A673 (cell line): ENCODE data around the gene CYLC2. TPM values are rescaled to one million over a fixed set of nuclear protein-coding genes. Genes with fewer than 3 reads are reported as not detected.

Experiments used
- BruUV-seq: library from RNA; stranded (reverse); fragments of 400-500 nt; replicated peaks from 2 replicates; lab custom pipeline; 2021; lab: Mats Ljungman, UMichigan
- CTCF ChIA-PET: fragments of 300-600 bp; sonication (Branson Sonifier 250); formaldehyde crosslinking; loops from one replicate; lab custom pipeline; 2022; ENCODE audit warnings: antibody characterized with exemption; lab: Charles Lee
- POLR2A ChIA-PET: fragments of 300-600 bp; sonication (Branson Sonifier 250); formaldehyde crosslinking; loops from one replicate; lab custom pipeline; 2022; ENCODE audit warnings: antibody characterized with exemption; ENCODE audit not compliant: low non-redundant PET; lab: Charles Lee
- DNase-seq: peaks from one replicate; pipeline ENCODE4 v3.0.0-alpha.2; 2015; ENCODE audit warnings: low spot score
- H3K27ac ChIP-seq: fragments of 200-600 bp; sonication (generic); 2 replicates; pipeline ENCODE4 v1.5.1; 2016; ENCODE audit warnings: mixed run types, low read depth, mild to moderate bottlenecking, mixed read lengths, antibody characterized with exemption, low read length; ENCODE audit not compliant: poor library complexity, severe bottlenecking
- H3K27me3 ChIP-seq: fragments of 200-600 bp; sonication (generic); replicated peaks from 2 replicates; pipeline ENCODE4 v1.6.1; 2017; ENCODE audit warnings: mixed run types, low read depth, mild to moderate bottlenecking, mixed read lengths, antibody characterized with exemption, low read length; ENCODE audit not compliant: insufficient read depth, poor library complexity
- H3K36me3 ChIP-seq: fragments of 200-600 bp; sonication (generic); 2 replicates; pipeline ENCODE4 v1.6.1; 2016; ENCODE audit warnings: mixed run types, mild to moderate bottlenecking, mixed read lengths, antibody characterized with exemption, low read length; ENCODE audit not compliant: insufficient read depth, poor library complexity, severe bottlenecking
- H3K4me1 ChIP-seq: fragments of 200-600 bp; sonication (generic); 2 replicates; pipeline ENCODE4 v1.6.1; 2017; ENCODE audit warnings: mixed run types, mild to moderate bottlenecking, mixed read lengths, antibody characterized with exemption, low read length; ENCODE audit not compliant: insufficient read depth, poor library complexity, severe bottlenecking
- H3K4me3 ChIP-seq: fragments of 200-600 bp; sonication (generic); 2 replicates; pipeline ENCODE4 v1.5.1; 2016; ENCODE audit warnings: low read depth, mixed run types, mild to moderate bottlenecking, mixed read lengths, low read length; ENCODE audit not compliant: poor library complexity, severe bottlenecking
- H3K9me3 ChIP-seq: fragments of 200-600 bp; sonication (generic); 2 replicates; pipeline ENCODE4 v1.6.1; 2016; ENCODE audit warnings: mixed run types, low read depth, mild to moderate bottlenecking, mixed read lengths, antibody characterized with exemption, low read length; ENCODE audit not compliant: poor library complexity, severe bottlenecking
- EZH2 ChIP-seq: fragments of 200-600 bp; sonication (generic); IDR thresholded peaks from 2 replicates; pipeline ENCODE4 v1.6.1; 2017; ENCODE audit warnings: borderline replicate concordance, low read depth, mild to moderate bottlenecking, mixed read lengths, antibody characterized with exemption, low read length; ENCODE audit not compliant: poor library complexity, severe bottlenecking
- intact Hi-C: fragments of 100-400 bp; cut with micrococcal nuclease; formaldehyde crosslinking; loops from one replicate; pipeline ENCODE4 v1.10.0; 2022; ENCODE audit not compliant: unreplicated experiment
- total RNA-seq: library from RNA; stranded (reverse); gene quantifications from 2 replicates; pipeline ENCODE4 v1.2.3, GENCODE V29; 2021
- TF ChIP-seq, protein P1 (sequence below): fragments of 300-800, 200-600 bp; sonication (generic); conservative IDR thresholded peaks from 2 replicates; pipeline ENCODE4 v1.5.1; 2017; ENCODE audit warnings: low read depth, mild to moderate bottlenecking, antibody characterized with exemption, low read length, moderate library complexity, mixed read lengths

The CYLC2 gene
- total RNA-seq, 1 experiment from 2014 or later: not detected

DNA sequence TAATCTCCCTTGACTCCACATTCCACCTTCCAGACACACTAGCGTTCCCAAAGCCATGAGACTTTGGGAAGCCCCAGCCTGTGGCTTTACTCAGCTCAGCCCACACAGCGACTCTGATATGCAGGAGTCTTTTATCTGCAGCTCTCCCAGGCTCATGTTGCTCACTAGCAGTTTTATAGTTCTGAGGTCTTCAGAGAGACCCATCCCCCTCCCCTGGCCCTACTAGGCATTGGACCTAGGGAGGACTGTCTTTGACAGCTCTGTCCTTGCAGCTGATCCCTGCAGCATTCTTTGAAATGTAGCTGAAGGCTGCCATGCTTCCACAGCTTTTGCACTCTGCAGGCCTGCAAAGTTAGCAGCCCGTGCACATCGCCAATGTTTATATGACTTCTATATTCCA, 19.9 kb upstream of the CYLC2 start:
- TF ChIP-seq EZH2: no peak
- TF ChIP-seq, protein P1, sequence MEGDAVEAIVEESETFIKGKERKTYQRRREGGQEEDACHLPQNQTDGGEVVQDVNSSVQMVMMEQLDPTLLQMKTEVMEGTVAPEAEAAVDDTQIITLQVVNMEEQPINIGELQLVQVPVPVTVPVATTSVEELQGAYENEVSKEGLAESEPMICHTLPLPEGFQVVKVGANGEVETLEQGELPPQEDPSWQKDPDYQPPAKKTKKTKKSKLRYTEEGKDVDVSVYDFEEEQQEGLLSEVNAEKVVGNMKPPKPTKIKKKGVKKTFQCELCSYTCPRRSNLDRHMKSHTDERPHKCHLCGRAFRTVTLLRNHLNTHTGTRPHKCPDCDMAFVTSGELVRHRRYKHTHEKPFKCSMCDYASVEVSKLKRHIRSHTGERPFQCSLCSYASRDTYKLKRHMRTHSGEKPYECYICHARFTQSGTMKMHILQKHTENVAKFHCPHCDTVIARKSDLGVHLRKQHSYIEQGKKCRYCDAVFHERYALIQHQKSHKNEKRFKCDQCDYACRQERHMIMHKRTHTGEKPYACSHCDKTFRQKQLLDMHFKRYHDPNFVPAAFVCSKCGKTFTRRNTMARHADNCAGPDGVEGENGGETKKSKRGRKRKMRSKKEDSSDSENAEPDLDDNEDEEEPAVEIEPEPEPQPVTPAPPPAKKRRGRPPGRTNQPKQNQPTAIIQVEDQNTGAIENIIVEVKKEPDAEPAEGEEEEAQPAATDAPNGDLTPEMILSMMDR: no peak
- no peak for DNase-seq
- no peaks in the 10 kb centered on the region for H3K36me3 ChIP-seq
- no peaks in the 10 kb centered on the region for H3K4me1 ChIP-seq
- no peaks in the 10 kb centered on the region for H3K27me3 ChIP-seq
- ChIA-PET CTCF (no interaction called here), POLR2A (no interaction called here)
- BruUV-seq: no TSS peak
- no peak overlapping the region for H3K4me3 ChIP-seq
- intact Hi-C loops: no loop called here
- H3K9me3 ChIP-seq: peaks cover 46% of the 10 kb centered on the region
- H3K27ac ChIP-seq: no peak overlapping the region

DNA sequence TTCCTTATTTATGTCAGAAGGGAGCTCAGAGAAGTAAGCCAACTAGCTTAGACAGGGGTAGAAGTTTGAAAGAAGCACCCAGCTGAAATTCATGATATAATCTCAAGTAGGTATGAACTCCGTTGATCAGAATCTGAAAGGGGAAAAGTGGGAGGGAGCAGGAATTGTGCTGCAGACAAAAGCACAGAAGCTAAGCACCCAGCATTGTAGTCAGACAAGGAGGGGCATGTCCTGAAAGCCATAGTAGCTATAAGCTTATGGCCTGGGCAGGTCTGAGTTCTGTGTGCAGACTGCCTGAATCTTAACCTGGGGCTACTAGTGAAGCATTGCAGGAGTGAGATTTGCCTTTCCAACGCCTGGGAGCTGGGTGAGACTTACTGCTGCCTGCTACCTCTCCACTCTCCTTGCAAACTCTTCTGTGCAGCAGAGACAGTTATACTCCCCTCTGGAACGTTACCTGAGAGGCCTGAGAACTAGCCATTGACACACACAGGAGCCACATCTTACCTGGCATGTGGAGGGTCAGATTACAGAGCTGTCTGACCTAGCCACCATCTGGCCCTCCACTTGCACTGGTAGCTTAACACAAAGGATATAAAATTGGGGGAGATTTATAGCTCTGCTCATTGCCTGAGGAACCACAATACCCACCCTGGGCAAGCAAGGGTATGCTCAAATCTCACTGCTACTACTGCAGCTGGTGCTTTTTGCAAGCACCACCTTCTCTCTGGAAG, 9.8 kb upstream of the CYLC2 start:
- intact Hi-C loops: no loop called here
- H3K4me3 ChIP-seq: no peak overlapping the region
- H3K36me3 ChIP-seq: no peaks in the 10 kb centered on the region
- TF ChIP-seq EZH2: no peak
- TF ChIP-seq, protein P1: no peak
- DNase-seq: no peak
- H3K4me1 ChIP-seq: no peaks in the 10 kb centered on the region
- ChIA-PET POLR2A (no interaction called here), CTCF (no interaction called here)
- peaks cover 9% of the 10 kb centered on the region for H3K9me3 ChIP-seq
- no peaks in the 10 kb centered on the region for H3K27me3 ChIP-seq
- no TSS peak for BruUV-seq
- no peak overlapping the region for H3K27ac ChIP-seq

GRCh38 chr9:102986425-102986824, 8.7 kb upstream of the CYLC2 start:
- H3K27me3 ChIP-seq: no peaks in the 10 kb centered on the region
- H3K4me3 ChIP-seq: no peak overlapping the region
- peaks cover 6% of the 10 kb centered on the region for H3K9me3 ChIP-seq
- intact Hi-C loops: no loop called here
- DNase-seq: no peak
- ChIA-PET POLR2A (no interaction called here), CTCF (no interaction called here)
- no TSS peak for BruUV-seq
- no peaks in the 10 kb centered on the region for H3K4me1 ChIP-seq
- no peak overlapping the region for H3K27ac ChIP-seq
- TF ChIP-seq, protein P1: no peak
- no peak for TF ChIP-seq EZH2
- no peaks in the 10 kb centered on the region for H3K36me3 ChIP-seq
